Breast epithelium (tissue), 4 donors: ENCODE results near the gene RCOR1. TPM values are rescaled to one million over a fixed set of nuclear protein-coding genes. Genes with fewer than 3 reads are reported as not detected.
"Not testable (repeated sequence)": the region's sequence is repeated elsewhere in the genome, so short reads cannot be mapped to it uniquely, and the experiment has no call there.

ENCODE experiments used
- DNase-seq, 2 donors: peaks; one replicate each; pipeline ENCODE4 v3.0.0-alpha.2; 2019; ENCODE audit warnings: low spot score in 2 of 2
- H3K27ac ChIP-seq, 2 donors: fragments of 200-600 bp; sonication (generic) in 1 of 2; one replicate each; pipeline ENCODE4 v1.5.1; 2016 to 2019; ENCODE audit warnings: mild to moderate bottlenecking in 1 of 2
- H3K27me3 ChIP-seq, 2 donors: fragments of 200-600 bp; sonication (generic) in 1 of 2; one replicate each; pipeline versions ENCODE4 v1.5.1 to v1.6.0; 2017 to 2019; ENCODE audit warnings: control low read depth in 1 of 2, mild to moderate bottlenecking in 1 of 2
- H3K36me3 ChIP-seq: fragments of 200-600 bp; one replicate; pipeline ENCODE4 v1.5.1; 2019
- H3K4me1 ChIP-seq, 2 donors: fragments of 200-600 bp; sonication (generic); one replicate each; pipeline ENCODE4 v1.5.1; 2016 to 2019; ENCODE audit warnings: control low read depth in 1 of 2
- H3K4me3 ChIP-seq, 3 donors: fragments of 200-600 bp; sonication (generic); 1 replicate in 2 of 3; 2 replicates in 1 of 3; pipeline ENCODE4 v1.5.1; 2016 to 2019; ENCODE audit warnings: mild to moderate bottlenecking in 3 of 3, moderate library complexity in 2 of 3
- H3K9me3 ChIP-seq, 2 donors: fragments of 200-600 bp; sonication (generic) in 1 of 2; one replicate each; pipeline ENCODE4 v1.5.1; 2016 to 2019; ENCODE audit warnings: control low read depth in 1 of 2
- CTCF ChIP-seq, 3 donors: fragments of 450-650 bp; IDR thresholded peaks; one replicate each; pipeline ENCODE4 v1.5.1; 2016 to 2017; ENCODE audit warnings: antibody characterized with exemption in 3 of 3, mild to moderate bottlenecking in 3 of 3, moderate library complexity in 3 of 3
- POLR2A ChIP-seq: fragments of 450-650 bp; IDR thresholded peaks from one replicate; pipeline ENCODE4 v1.6.1; 2016; ENCODE audit warnings: antibody characterized with exemption, mild to moderate bottlenecking, moderate library complexity
- POLR2AphosphoS5 ChIP-seq, 3 donors: sonication (generic); formaldehyde crosslinking; IDR thresholded peaks; one replicate each; pipeline ENCODE4 v1.6.1; 2017; ENCODE audit warnings: antibody characterized with exemption in 3 of 3
- intact Hi-C: fragments of 100-400 bp; cut with DNase I; formaldehyde crosslinking; loops from one replicate; pipeline ENCODE4 v1.15.1; 2023; ENCODE audit warnings: low total_unique reads
- total RNA-seq, 3 donors: library from RNA; depleted of rRNA; stranded (reverse); fragments of >200 nt; gene quantifications; one replicate each; pipeline ENCODE4 v1.1.0, GENCODE V29; 2016

RCOR1 gene
- total RNA-seq, 3 donors from 2014 or later: 15.7 to 21.8 (median 20.3) TPM

- Histone ChIP-seq H3K27me3 (no peaks in the 10 kb centered on the region), H3K27ac (no peak overlapping the region), H3K4me1 (no peaks in the 10 kb centered on the region), H3K36me3 (no peaks in the 10 kb centered on the region), H3K9me3 (no peaks in the 10 kb centered on the region), H3K4me3 (no peak overlapping the region)
- DNase-seq: no peak
- intact Hi-C loops: no loop called here
- TF ChIP-seq POLR2AphosphoS5 (IDR thresholded peaks at IDR 0.05) (no peak), POLR2A (no peak), CTCF (IDR thresholded peaks at IDR 0.05) (no peak)
Measured at GRCh38 chr14:102574281-102575159, 17.9 kb upstream of the RCOR1 start.

GRCh38 chr14:102575160-102575845 is 17.1 kb upstream of the RCOR1 start:
- intact Hi-C loops: no loop called here
- H3K9me3 ChIP-seq: no peaks in the 10 kb centered on the region
- H3K4me3 ChIP-seq: no peak overlapping the region
- no peaks in the 10 kb centered on the region for H3K27me3 ChIP-seq
- no peak overlapping the region for H3K27ac ChIP-seq
- no peak for DNase-seq
- H3K4me1 ChIP-seq: no peaks in the 10 kb centered on the region
- no peak for TF ChIP-seq POLR2AphosphoS5 (IDR thresholded peaks at IDR 0.05)
- TF ChIP-seq POLR2A: no peak
- TF ChIP-seq CTCF (IDR thresholded peaks at IDR 0.05): no peak
- H3K36me3 ChIP-seq: no peaks in the 10 kb centered on the region

- H3K9me3 ChIP-seq, H3K4me3 ChIP-seq, H3K27me3 ChIP-seq, H3K27ac ChIP-seq, H3K36me3 ChIP-seq, DNase-seq, H3K4me1 ChIP-seq, intact Hi-C loops: not testable (repeated sequence)
Measured at GRCh38 chr14:102575846-102576428, 16.5 kb upstream of the RCOR1 start.

DNA sequence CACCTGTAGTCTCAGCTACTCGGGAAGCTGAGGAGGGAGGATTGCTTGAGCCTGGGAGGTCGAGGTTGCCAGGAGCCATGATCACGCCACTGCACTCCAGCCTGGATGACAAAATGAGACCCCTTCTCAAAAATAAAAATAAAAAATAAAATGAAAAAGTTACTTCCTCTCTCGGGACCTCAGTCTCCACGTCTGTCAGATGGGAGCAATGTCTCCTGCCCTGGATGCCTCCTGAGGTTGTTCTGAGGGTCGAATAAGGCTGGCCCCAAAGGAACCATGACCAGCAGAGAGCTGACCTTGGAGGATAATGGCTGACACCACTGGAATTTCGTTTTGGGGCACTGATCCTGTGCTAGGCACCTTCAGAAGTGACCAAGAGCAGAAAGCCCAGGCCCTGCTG is 13.6 kb upstream of the RCOR1 start:
- H3K36me3 ChIP-seq: no peaks in the 10 kb centered on the region
- DNase-seq: no peak
- no peak for TF ChIP-seq CTCF (IDR thresholded peaks at IDR 0.05)
- no peak for TF ChIP-seq POLR2AphosphoS5 (IDR thresholded peaks at IDR 0.05)
- no peaks in the 10 kb centered on the region for H3K27me3 ChIP-seq
- no peak overlapping the region for H3K4me3 ChIP-seq
- no peak overlapping the region for H3K27ac ChIP-seq
- intact Hi-C loops: no loop called here
- H3K4me1 ChIP-seq: no peaks in the 10 kb centered on the region
- H3K9me3 ChIP-seq: no peaks in the 10 kb centered on the region

DNA sequence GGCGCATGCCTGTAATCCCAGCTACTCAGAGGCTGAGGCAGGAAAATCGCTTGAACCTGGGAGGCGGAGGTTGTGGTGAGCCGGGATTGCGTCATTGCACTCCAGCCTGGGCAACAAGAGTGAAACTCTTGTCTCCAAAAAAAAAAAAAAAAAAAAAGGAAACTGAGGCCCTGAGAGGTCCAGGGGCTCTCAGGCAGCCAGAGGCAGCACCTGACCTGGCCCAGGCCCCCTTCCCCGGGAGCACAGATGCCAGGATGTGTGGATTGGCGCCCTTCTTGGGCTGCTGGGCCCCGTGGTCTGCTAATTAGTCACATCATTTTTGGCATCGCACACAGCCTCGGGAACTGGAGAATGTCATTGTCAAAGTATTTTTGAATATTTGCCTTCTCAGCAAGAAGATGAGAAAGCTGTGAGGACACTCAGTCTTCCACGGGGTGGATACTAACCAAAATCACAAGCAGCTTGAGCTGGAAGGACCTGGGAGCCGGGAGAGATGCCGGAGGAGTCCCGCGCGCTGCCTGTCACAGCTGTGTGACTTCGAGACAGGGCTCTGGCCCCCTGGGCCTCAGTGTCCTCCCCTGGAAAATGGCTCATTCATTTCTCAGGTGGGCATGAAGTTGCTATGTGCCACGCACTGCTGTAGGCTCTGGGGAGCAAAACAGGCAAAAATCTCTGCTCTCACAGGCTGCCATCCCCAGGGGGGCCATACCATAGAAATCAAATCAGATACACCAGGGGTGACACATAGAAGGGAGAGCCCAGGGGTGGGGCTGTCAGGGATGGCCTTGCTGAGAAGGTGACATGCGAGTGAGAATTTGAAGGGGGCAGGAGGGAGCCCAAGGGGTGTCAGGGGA is 12.5 kb upstream of the RCOR1 start:
- peak in 1 of 2 donors; percentile 33 for DNase-seq
- intact Hi-C loops: no loop called here
- no peaks in the 10 kb centered on the region for H3K9me3 ChIP-seq
- no peaks in the 10 kb centered on the region for H3K4me1 ChIP-seq
- TF ChIP-seq CTCF (IDR thresholded peaks at IDR 0.05): no peak
- TF ChIP-seq POLR2A: no peak
- TF ChIP-seq POLR2AphosphoS5 (IDR thresholded peaks at IDR 0.05): peak in 2 of 3 donors; percentile 41 to 57
- no peaks in the 10 kb centered on the region for H3K27me3 ChIP-seq
- H3K36me3 ChIP-seq: no peaks in the 10 kb centered on the region
- peak overlapping the region; percentile 57 to 83 for H3K27ac ChIP-seq
- peak overlapping the region in 2 of 3 donors; percentile 9 to 41 for H3K4me3 ChIP-seq
